Gastrocnemius medialis (tissue), 4 donors: ENCODE measurements around the gene C16orf92.

Experiments used
- POLR2A ChIP-seq, 2 donors: fragments of 450-650 bp; IDR thresholded peaks; one replicate each; pipeline ENCODE4 v1.6.1; 2017; ENCODE audit warnings: antibody characterized with exemption in 2 of 2, mild to moderate bottlenecking in 2 of 2, moderate library complexity in 2 of 2
- TF ChIP-seq, protein P1 (sequence below), 5 experiments: fragments of 450-650 bp in 3 of 5; fragments of 200-600 bp in 2 of 5; sonication (generic) in 2 of 5; IDR thresholded peaks in 4 of 5; conservative IDR thresholded peaks in 1 of 5; 1 replicate in 4 of 5; 2 replicates in 1 of 5; pipeline ENCODE4 v1.5.1; 2016 to 2019; ENCODE audit warnings: antibody characterized with exemption in 5 of 5, mild to moderate bottlenecking in 3 of 5, moderate library complexity in 3 of 5

- TF ChIP-seq, protein P1, sequence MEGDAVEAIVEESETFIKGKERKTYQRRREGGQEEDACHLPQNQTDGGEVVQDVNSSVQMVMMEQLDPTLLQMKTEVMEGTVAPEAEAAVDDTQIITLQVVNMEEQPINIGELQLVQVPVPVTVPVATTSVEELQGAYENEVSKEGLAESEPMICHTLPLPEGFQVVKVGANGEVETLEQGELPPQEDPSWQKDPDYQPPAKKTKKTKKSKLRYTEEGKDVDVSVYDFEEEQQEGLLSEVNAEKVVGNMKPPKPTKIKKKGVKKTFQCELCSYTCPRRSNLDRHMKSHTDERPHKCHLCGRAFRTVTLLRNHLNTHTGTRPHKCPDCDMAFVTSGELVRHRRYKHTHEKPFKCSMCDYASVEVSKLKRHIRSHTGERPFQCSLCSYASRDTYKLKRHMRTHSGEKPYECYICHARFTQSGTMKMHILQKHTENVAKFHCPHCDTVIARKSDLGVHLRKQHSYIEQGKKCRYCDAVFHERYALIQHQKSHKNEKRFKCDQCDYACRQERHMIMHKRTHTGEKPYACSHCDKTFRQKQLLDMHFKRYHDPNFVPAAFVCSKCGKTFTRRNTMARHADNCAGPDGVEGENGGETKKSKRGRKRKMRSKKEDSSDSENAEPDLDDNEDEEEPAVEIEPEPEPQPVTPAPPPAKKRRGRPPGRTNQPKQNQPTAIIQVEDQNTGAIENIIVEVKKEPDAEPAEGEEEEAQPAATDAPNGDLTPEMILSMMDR (IDR thresholded peaks at IDR 0.05 in 4 of 5, conservative IDR thresholded peaks at IDR 0.05 in 1 of 5): no peak
- no peak for TF ChIP-seq POLR2A (IDR thresholded peaks at IDR 0.05)
Measured at GRCh38 chr16:30040221-30040620, 17.2 kb downstream of the C16orf92 start.
